GM12801 (cell line): ENCODE data around the gene CYBA.

ENCODE experiments used
- CTCF ChIP-seq: IDR thresholded peaks from one replicate; pipeline ENCODE4 v1.5.1; 2011; ENCODE audit warnings: control low read depth; ENCODE audit not compliant: insufficient read length; ENCODE audit errors: extremely low read depth

The CYBA gene

DNA sequence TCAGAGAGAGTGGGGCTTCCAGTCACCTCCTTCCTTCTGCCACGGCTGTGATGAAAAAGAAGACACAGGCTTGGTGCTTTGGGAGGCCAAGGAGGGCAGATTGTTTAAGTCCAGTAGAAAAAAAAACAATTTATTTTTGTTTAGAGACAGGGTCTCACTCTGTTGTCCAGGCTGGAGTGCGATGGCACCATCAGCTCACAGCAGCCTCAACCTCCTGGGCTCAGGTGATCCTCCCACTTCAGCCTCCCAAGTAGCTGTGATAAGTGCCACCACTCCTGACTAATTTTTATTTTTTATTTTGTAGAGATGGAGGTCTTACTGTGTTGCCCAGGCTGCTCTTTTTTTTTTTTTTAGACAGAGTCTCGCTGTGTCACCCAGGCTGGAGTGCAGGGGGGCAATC, 14.7 kb upstream of the CYBA start:
- TF ChIP-seq CTCF: no peak

DNA sequence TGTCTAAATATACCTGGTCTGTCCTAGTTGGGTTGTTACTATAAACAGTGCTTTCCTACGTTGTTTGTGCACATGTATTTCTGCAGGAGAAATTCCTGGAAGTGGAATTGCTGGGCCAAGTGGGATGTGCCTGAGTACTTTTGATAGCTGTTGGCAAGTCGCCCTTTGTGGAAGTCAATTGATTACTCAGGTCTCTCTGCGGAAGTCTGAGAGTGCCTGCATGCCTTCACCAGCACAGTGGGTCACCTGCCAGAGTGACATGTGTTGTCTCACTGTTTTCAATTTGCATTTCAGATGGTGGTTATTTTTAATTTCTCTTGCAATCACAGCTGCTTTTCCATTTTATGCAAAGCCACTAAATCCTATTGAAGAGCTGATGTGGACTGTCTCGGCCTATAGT, 14.3 kb upstream of the CYBA start:
- TF ChIP-seq CTCF: no peak

- TF ChIP-seq CTCF: no peak
These were observed 12.2 kb upstream of the CYBA start, which contains the start of gene MVD for GRCh38 chr16:88662843-88663606. Gene MVD, minus strand, starts transcription at chr16:88663091. Its CDS starts 11 bp downstream, at chr16:88663080.

- TF ChIP-seq CTCF: no peak
These were observed 11.5 kb upstream of the CYBA start for GRCh38 chr16:88662222-88662842.

GRCh38 chr16:88661468-88661867, 10.6 kb upstream of the CYBA start:
- no peak for TF ChIP-seq CTCF

DNA sequence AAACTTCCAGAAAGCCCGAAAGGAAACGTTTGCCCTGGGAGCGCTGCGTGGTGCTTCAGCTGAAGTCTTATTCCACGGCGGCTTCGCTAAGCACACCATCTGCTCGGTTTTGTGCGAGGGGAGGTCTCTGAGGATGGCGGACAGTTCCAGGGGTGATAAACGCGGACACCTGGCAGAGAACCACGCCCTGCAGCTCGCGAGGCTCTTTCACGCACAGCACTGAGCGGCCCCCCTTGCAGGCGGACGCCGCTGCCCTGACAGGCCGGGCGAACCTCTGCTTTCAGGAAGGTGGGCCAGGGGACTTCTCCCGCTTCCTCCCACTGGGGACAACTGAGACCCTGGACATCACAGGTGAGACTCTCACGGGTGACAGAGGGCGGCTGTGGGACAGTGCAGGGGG, 8.3 kb upstream of the CYBA start:
- no peak for TF ChIP-seq CTCF

DNA sequence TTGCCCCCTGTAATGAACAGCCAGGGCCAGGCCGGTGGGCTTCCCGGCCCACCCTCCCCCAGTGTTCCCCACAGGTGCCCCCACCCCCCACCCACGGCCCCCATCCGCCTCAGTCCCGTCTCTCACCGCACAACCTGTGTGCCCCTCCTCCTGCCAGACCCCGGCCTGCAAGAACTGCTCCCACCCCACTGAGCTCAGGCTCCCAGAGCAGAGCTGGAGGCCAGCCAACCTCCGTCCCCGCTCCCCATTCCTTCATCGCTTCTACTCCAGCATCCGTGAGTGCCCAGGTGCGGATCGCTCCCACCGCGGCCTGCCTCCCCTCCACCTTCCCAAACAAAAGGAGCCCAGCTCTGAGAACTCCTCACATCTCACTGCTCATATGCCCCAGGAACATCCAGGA, 7.9 kb upstream of the CYBA start:
- no peak for TF ChIP-seq CTCF
